Smooth muscle cell (in vitro differentiated cells): ENCODE results near the gene FBXO3. TPM values are rescaled to one million over a fixed set of nuclear protein-coding genes. Genes with fewer than 3 reads are reported as not detected.

Source experiments
- DNase-seq: peaks from one replicate; lab custom pipeline; 2025; ENCODE audit not compliant: unreplicated experiment; lab: John Stamatoyannopoulos, UW
- H2AFZ ChIP-seq: fragments of 200-600 bp; sonication (generic); 2 replicates; pipeline ENCODE4 v1.6.0; 2016; ENCODE audit warnings: antibody characterized with exemption, low read depth, mild to moderate bottlenecking
- H3F3A ChIP-seq: fragments of 200-600 bp; sonication (generic); 2 replicates; pipeline ENCODE4 v1.6.0; 2017; ENCODE audit warnings: antibody characterized with exemption, low read depth
- H3K27ac ChIP-seq: fragments of 200-600 bp; sonication (generic); 2 replicates; pipeline ENCODE4 v1.5.1; 2016; ENCODE audit warnings: low read depth, mild to moderate bottlenecking
- H3K27me3 ChIP-seq: fragments of 200-600 bp; sonication (generic); 2 replicates; pipeline ENCODE4 v1.6.1; 2016; ENCODE audit warnings: low read depth, mild to moderate bottlenecking
- H3K36me3 ChIP-seq: fragments of 200-600 bp; sonication (generic); 2 replicates; pipeline ENCODE4 v1.5.1; 2016; ENCODE audit warnings: low read depth
- H3K4me1 ChIP-seq: fragments of 200-600 bp; sonication (generic); 2 replicates; pipeline ENCODE4 v1.5.1; 2016; ENCODE audit warnings: low read depth
- H3K4me2 ChIP-seq: fragments of 200-600 bp; sonication (generic); 2 replicates; pipeline ENCODE4 v1.6.0; 2016; ENCODE audit warnings: mild to moderate bottlenecking
- H3K4me3 ChIP-seq: fragments of 200-600 bp; sonication (generic); 2 replicates; pipeline ENCODE4 v1.5.1; 2016; ENCODE audit warnings: mild to moderate bottlenecking
- H3K79me2 ChIP-seq: fragments of 200-600 bp; sonication (generic); 2 replicates; pipeline ENCODE4 v1.6.0; 2016; ENCODE audit warnings: low read depth, mild to moderate bottlenecking
- H3K9ac ChIP-seq: fragments of 200-600 bp; sonication (generic); 2 replicates; pipeline ENCODE4 v1.6.0; 2016; ENCODE audit warnings: low read depth
- H3K9me3 ChIP-seq: fragments of 200-600 bp; sonication (generic); replicated peaks from 2 replicates; pipeline ENCODE4 v1.5.1; 2016; ENCODE audit warnings: low read depth
- H4K20me1 ChIP-seq: fragments of 200-600 bp; sonication (generic); 2 replicates; pipeline ENCODE4 v1.6.0; 2016; ENCODE audit warnings: low read depth
- WGBS: methylation state at CpG from one replicate; pipeline ENCODE4 v1.1.7; 2016; ENCODE audit warnings: low lambda C conversion rate; 5-methylcytosine and 5-hydroxymethylcytosine counted together
- polyA plus RNA-seq: library from polyadenylated mRNA; unstranded; fragments of >200 nt; fragmentation: Nextera tagmentation; extraction: Ambion mirVana; gene quantifications from 2 replicates; pipeline ENCODE4 v1.2.1, GENCODE V29; 2016
- total RNA-seq: library from RNA; depleted of rRNA; stranded (reverse); fragments of >200 nt; gene quantifications from 2 replicates; pipeline ENCODE4 v1.2.3, GENCODE V29; 2014
- TF ChIP-seq, protein P1 (sequence below): fragments of 200-600 bp; sonication (generic); IDR thresholded peaks from 2 replicates; pipeline ENCODE4 v1.5.1; 2017; ENCODE audit warnings: borderline replicate concordance, mild to moderate bottlenecking, antibody characterized with exemption; ENCODE audit not compliant: insufficient read depth, poor library complexity, severe bottlenecking

Gene FBXO3
- total and polyA plus RNA-seq, 2 experiments from 2014 or later: 28.8 to 63.6 TPM

DNA sequence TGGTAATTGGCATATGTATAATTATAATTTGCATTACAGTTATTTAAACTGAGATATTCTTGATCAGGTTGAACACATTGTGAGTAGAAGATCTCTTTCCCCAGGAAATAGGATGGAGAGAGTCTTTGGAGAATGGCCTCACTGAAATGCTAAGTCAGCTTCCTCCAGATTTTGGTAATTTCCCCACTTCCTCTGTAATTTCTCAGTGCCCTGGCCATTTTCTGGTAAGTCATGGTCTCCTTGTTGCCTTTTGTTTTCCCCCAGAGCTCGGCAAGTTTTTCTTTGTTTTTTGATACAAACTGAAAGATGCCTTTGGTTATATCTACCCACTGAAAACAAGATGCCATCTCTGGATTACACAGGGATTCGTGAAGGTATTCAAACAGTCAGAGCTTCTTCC is 12.8 kb upstream of the FBXO3 start:
- TF ChIP-seq, protein P1, sequence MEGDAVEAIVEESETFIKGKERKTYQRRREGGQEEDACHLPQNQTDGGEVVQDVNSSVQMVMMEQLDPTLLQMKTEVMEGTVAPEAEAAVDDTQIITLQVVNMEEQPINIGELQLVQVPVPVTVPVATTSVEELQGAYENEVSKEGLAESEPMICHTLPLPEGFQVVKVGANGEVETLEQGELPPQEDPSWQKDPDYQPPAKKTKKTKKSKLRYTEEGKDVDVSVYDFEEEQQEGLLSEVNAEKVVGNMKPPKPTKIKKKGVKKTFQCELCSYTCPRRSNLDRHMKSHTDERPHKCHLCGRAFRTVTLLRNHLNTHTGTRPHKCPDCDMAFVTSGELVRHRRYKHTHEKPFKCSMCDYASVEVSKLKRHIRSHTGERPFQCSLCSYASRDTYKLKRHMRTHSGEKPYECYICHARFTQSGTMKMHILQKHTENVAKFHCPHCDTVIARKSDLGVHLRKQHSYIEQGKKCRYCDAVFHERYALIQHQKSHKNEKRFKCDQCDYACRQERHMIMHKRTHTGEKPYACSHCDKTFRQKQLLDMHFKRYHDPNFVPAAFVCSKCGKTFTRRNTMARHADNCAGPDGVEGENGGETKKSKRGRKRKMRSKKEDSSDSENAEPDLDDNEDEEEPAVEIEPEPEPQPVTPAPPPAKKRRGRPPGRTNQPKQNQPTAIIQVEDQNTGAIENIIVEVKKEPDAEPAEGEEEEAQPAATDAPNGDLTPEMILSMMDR: no peak
- Histone ChIP-seq H3K4me2 (no peak overlapping the region), H4K20me1 (no peaks in the 10 kb centered on the region), H3K4me3 (no peak overlapping the region), H3F3A (no peaks in the 10 kb centered on the region), H3K9me3 (no peaks in the 10 kb centered on the region), H3K27me3 (peaks cover 20% of the 10 kb centered on the region), H3K36me3 (no peaks in the 10 kb centered on the region), H3K4me1 (no peaks in the 10 kb centered on the region), H2AFZ (no peak overlapping the region), H3K9ac (no peak overlapping the region), H3K79me2 (no peaks in the 10 kb centered on the region), H3K27ac (no peak overlapping the region)
- DNase-seq: no peak
- 71% methylated on average over 2 of the region's 2 CpGs for WGBS

DNA sequence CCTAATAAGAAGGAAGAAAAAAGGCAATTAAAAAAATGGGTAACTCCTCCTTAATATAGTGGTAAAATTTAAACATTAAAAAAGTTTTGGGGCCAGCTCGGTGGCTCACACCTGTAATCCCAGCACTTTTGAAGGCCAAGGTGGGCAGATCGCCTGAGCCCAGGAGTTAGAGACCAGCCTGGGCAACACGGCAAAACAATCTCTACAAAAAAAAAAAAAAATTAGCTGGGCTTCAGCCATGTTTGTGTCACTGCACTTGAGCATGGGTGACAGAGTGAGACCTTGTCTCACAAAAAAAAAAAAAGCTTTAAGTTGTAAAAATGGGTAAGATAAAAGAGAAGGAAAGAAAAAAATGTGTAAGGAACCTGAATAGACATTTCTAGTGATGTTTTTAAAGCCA is 11.3 kb upstream of the FBXO3 start:
- no peaks in the 10 kb centered on the region for H3F3A ChIP-seq
- 81% methylated on average over 3 of the region's 3 CpGs for WGBS
- peaks cover 14% of the 10 kb centered on the region for H3K27me3 ChIP-seq
- no peaks in the 10 kb centered on the region for H4K20me1 ChIP-seq
- no peak overlapping the region for H3K4me2 ChIP-seq
- TF ChIP-seq, protein P1: no peak
- no peak for DNase-seq
- no peaks in the 10 kb centered on the region for H3K4me1 ChIP-seq
- no peak overlapping the region for H2AFZ ChIP-seq
- H3K4me3 ChIP-seq: no peak overlapping the region
- H3K9me3 ChIP-seq: no peaks in the 10 kb centered on the region
- no peaks in the 10 kb centered on the region for H3K36me3 ChIP-seq
- H3K9ac ChIP-seq: no peak overlapping the region
- no peaks in the 10 kb centered on the region for H3K79me2 ChIP-seq
- no peak overlapping the region for H3K27ac ChIP-seq

DNA sequence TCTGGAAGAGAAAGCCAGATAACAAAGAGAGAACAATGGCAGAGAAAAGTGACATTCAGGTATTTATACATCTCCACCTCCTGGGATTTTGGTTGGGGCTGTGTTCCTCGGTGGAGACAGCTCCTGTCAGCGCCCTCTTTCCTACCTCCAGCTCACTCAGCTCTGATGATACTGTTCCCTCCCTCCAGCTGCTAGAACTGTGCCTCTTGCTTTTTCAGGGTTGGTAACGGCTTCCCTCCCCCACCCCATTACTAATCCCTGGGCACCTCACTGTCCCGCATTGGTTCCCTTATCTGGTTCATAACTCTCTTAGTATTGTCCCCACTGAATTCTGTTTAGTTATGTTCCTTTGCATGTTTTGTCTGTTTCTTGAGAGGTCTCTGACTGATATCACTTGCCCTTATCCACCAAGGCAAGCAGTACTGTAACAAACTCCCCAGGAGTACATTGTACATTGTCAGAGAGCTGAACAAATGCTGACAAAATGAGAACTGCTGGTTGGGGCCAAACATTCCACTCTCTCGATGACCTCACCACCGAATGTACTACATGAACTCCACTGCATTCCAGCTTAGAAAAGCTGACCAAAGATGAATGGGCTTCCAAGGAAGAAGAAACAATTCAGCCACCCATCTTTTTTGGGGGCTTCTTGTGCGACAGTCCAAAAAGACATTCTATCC is 5.7 kb upstream of the FBXO3 start:
- Histone ChIP-seq H3K4me2 (peak overlapping the region; percentile 61), H3K9me3 (no peaks in the 10 kb centered on the region), H3K36me3 (no peaks in the 10 kb centered on the region), H3K4me3 (no peak overlapping the region), H3K27ac (peak overlapping the region; percentile 32), H3K4me1 (peaks cover 14% of the 10 kb centered on the region), H3K27me3 (peaks cover 4% of the 10 kb centered on the region), H2AFZ (no peak overlapping the region), H3F3A (no peaks in the 10 kb centered on the region), H3K9ac (no peak overlapping the region), H4K20me1 (no peaks in the 10 kb centered on the region), H3K79me2 (no peaks in the 10 kb centered on the region)
- 31% methylated on average over 7 of the region's 7 CpGs for WGBS
- TF ChIP-seq, protein P1: no peak
- DNase-seq: no peak

DNA sequence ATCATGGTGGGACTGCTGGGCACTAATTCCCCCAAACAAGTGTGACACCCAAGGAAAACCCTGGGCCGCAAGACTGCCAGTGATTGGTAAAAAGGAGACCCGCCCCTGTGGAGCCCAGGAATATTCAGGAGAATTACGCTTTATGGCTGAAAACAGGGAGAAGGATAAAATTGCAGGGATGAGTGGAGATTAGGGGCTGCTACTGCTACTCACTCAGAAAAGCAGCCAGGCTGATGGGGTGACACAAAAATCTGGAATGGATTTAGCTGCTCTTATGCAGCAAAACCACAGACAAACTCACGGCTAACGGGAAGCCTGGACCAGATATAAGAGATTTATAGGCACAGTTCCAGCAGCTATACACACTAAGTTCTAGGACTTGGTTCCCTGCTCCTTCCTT is 4.4 kb upstream of the FBXO3 start:
- TF ChIP-seq, protein P1: no peak

More for the DNA sequence above, 4.4 kb upstream of the FBXO3 start:
- no peak overlapping the region for H3K4me3 ChIP-seq
- WGBS: 26% methylated on average over 5 of the region's 5 CpGs
- no peak overlapping the region for H3K9ac ChIP-seq
- H2AFZ ChIP-seq: peak overlapping the region; percentile 15
- H3K4me1 ChIP-seq: peaks cover 14% of the 10 kb centered on the region
- no peak overlapping the region for H3K27ac ChIP-seq
- H3F3A ChIP-seq: no peaks in the 10 kb centered on the region
- no peak for DNase-seq
- peaks cover 4% of the 10 kb centered on the region for H3K27me3 ChIP-seq
- H3K79me2 ChIP-seq: peaks cover 1% of the 10 kb centered on the region
- no peaks in the 10 kb centered on the region for H4K20me1 ChIP-seq
- peak overlapping the region; percentile 48 for H3K4me2 ChIP-seq
- H3K9me3 ChIP-seq: no peaks in the 10 kb centered on the region
- no peaks in the 10 kb centered on the region for H3K36me3 ChIP-seq
